Liver (tissue), 9 donors: ENCODE results near the gene TAPBP. TPM values are rescaled to one million over a fixed set of nuclear protein-coding genes. Genes with fewer than 3 reads are reported as not detected.
A peak's percentile ranks its signal among the peaks of the same experiment; 100 is the strongest.

ENCODE experiments used
- DNase-seq: peaks from one replicate; pipeline ENCODE4 v3.0.0-alpha.2; 2017; ENCODE audit warnings: low spot score
- H3K27ac ChIP-seq, 2 donors: one replicate each; pipeline ENCODE4 v1.7.0; 2013; ENCODE audit warnings: inconsistent platforms in 2 of 2, low read length in 2 of 2, control low read depth in 1 of 2, low read depth in 1 of 2, mild to moderate bottlenecking in 1 of 2
- H3K27me3 ChIP-seq, 4 donors: one replicate each; pipeline versions ENCODE4 v1.6.1 to v1.7.0; 2013; ENCODE audit warnings: low read length in 3 of 4, inconsistent platforms in 1 of 4, mild to moderate bottlenecking in 1 of 4, moderate library complexity in 1 of 4; ENCODE audit not compliant: control insufficient read depth in 4 of 4, insufficient read depth in 4 of 4
- H3K36me3 ChIP-seq, 4 donors: one replicate each; pipeline versions ENCODE4 v1.6.1 to v1.7.0; 2013; ENCODE audit warnings: low read length in 3 of 4, mild to moderate bottlenecking in 3 of 4, low read depth in 1 of 4, moderate library complexity in 1 of 4; ENCODE audit not compliant: control insufficient read depth in 4 of 4, insufficient read depth in 3 of 4
- H3K4me1 ChIP-seq, 4 donors: one replicate each; pipeline versions ENCODE4 v1.6.1 to v1.7.0; 2013; ENCODE audit warnings: low read length in 3 of 4, mild to moderate bottlenecking in 3 of 4, moderate library complexity in 1 of 4; ENCODE audit not compliant: control insufficient read depth in 4 of 4, insufficient read depth in 4 of 4
- H3K4me3 ChIP-seq, 3 donors: one replicate each; pipeline versions ENCODE4 v1.6.1 to v1.7.0; 2013; ENCODE audit warnings: low read length in 3 of 3, control low read depth in 1 of 3, low read depth in 1 of 3, mild to moderate bottlenecking in 1 of 3
- H3K9ac ChIP-seq, 2 donors: one replicate each; pipeline ENCODE4 v1.7.0; 2013; ENCODE audit warnings: low read length in 2 of 2, mild to moderate bottlenecking in 2 of 2, moderate library complexity in 2 of 2, control low read depth in 1 of 2, low read depth in 1 of 2
- H3K9me3 ChIP-seq, 4 donors: one replicate each; pipeline versions ENCODE4 v1.6.1 to v1.7.0; 2013; ENCODE audit warnings: low read length in 3 of 4; ENCODE audit not compliant: control insufficient read depth in 4 of 4
- ATF3 ChIP-seq: IDR thresholded peaks from 2 replicates; pipeline ENCODE4 v1.6.1; 2016; ENCODE audit warnings: antibody characterized with exemption
- CTCF ChIP-seq: fragments of 150-350 bp; IDR thresholded peaks from 2 replicates; pipeline ENCODE4 v1.5.1; 2017; ENCODE audit warnings: improper control_type of control experiment, low read depth, low read length; ENCODE audit not compliant: missing input control
- EGR1 ChIP-seq, 2 donors: IDR thresholded peaks; 2 replicates each; pipeline ENCODE4 v1.6.1; 2016 to 2018; ENCODE audit warnings: antibody characterized with exemption in 2 of 2, low read depth in 2 of 2
- FOXA1 ChIP-seq: IDR thresholded peaks from 2 replicates; pipeline ENCODE4 v1.6.1; 2016; ENCODE audit warnings: antibody characterized with exemption
- FOXA2 ChIP-seq: IDR thresholded peaks from 2 replicates; pipeline ENCODE4 v1.6.1; 2016; ENCODE audit warnings: antibody characterized with exemption
- GABPA ChIP-seq, 2 donors: IDR thresholded peaks in 1 of 2; conservative IDR thresholded peaks in 1 of 2; 2 replicates each; pipeline ENCODE4 v1.6.1; 2016; ENCODE audit warnings: antibody characterized with exemption in 2 of 2, mild to moderate bottlenecking in 1 of 2, moderate library complexity in 1 of 2
- HNF4A ChIP-seq, 2 donors: conservative IDR thresholded peaks; 2 replicates each; pipeline ENCODE4 v1.6.1; 2016; ENCODE audit warnings: antibody characterized with exemption in 2 of 2, mild to moderate bottlenecking in 2 of 2
- HNF4G ChIP-seq: IDR thresholded peaks from 2 replicates; pipeline ENCODE4 v1.6.1; 2016; ENCODE audit warnings: antibody characterized with exemption
- JUND ChIP-seq, 2 donors: IDR thresholded peaks; 2 replicates each; pipeline ENCODE4 v1.6.1; 2016; ENCODE audit warnings: antibody characterized with exemption in 2 of 2
- NR2F2 ChIP-seq: IDR thresholded peaks from 2 replicates; pipeline ENCODE4 v1.6.1; 2016; ENCODE audit warnings: antibody characterized with exemption
- RAD21 ChIP-seq, 2 donors: IDR thresholded peaks; 2 replicates each; pipeline ENCODE4 v1.6.1; 2016; ENCODE audit warnings: antibody characterized with exemption in 2 of 2, mild to moderate bottlenecking in 2 of 2
- RXRA ChIP-seq, 2 donors: IDR thresholded peaks; 2 replicates each; pipeline ENCODE4 v1.6.1; 2017 to 2018; ENCODE audit warnings: antibody characterized with exemption in 2 of 2, mild to moderate bottlenecking in 1 of 2
- SP1 ChIP-seq: IDR thresholded peaks from 2 replicates; pipeline ENCODE4 v1.6.1; 2018; ENCODE audit warnings: antibody characterized with exemption, mild to moderate bottlenecking
- TAF1 ChIP-seq: conservative IDR thresholded peaks from 2 replicates; pipeline ENCODE4 v1.6.1; 2016; ENCODE audit warnings: antibody characterized with exemption, mild to moderate bottlenecking
- YY1 ChIP-seq: IDR thresholded peaks from 2 replicates; pipeline ENCODE4 v1.6.1; 2016; ENCODE audit warnings: antibody characterized with exemption, mild to moderate bottlenecking
- WGBS: extraction: QIAGEN DNeasy Blood & Tissue Kit; methylation state at CpG from one replicate; pipeline ENCODE4 v1.1.7; 2013; 5-methylcytosine and 5-hydroxymethylcytosine counted together
- polyA plus RNA-seq, 2 donors: library from polyadenylated mRNA; stranded (reverse) in 1 of 2; unstranded in 1 of 2; fragments of 200-250 nt in 1 of 2; fragments of >200 nt in 1 of 2; fragmentation: Nextera tagmentation in 1 of 2; extraction: Ambion mirVana in 1 of 2; gene quantifications; one replicate each; pipeline versions ENCODE4 v1.2.1 to v1.2.3, GENCODE V29; 2013 to 2015
- total RNA-seq, 2 donors: library from RNA; depleted of rRNA; stranded (reverse); fragments of >200 nt; gene quantifications; one replicate each; pipeline ENCODE4 v1.2.3, GENCODE V29; 2014
- TF ChIP-seq, protein P1 (sequence below): IDR thresholded peaks from 2 replicates; pipeline ENCODE4 v1.6.1; 2016; ENCODE audit warnings: antibody characterized with exemption
- TF ChIP-seq, protein P2 (sequence below): IDR thresholded peaks from 2 replicates; pipeline ENCODE4 v1.6.1; 2016; ENCODE audit warnings: antibody characterized with exemption, mild to moderate bottlenecking
- TF ChIP-seq, protein P3 (sequence below): IDR thresholded peaks from 2 replicates; pipeline ENCODE4 v1.6.1; 2016; ENCODE audit warnings: antibody characterized with exemption
- donor health status: healthy.
- donor health status: healthy.
- donor health status: healthy.
- donor health status: healthy.
- donor health status: healthy.

TAPBP gene
- total and polyA plus RNA-seq, 4 donors, result 47.9 to 74.0 (median 51.0) TPM

DNA sequence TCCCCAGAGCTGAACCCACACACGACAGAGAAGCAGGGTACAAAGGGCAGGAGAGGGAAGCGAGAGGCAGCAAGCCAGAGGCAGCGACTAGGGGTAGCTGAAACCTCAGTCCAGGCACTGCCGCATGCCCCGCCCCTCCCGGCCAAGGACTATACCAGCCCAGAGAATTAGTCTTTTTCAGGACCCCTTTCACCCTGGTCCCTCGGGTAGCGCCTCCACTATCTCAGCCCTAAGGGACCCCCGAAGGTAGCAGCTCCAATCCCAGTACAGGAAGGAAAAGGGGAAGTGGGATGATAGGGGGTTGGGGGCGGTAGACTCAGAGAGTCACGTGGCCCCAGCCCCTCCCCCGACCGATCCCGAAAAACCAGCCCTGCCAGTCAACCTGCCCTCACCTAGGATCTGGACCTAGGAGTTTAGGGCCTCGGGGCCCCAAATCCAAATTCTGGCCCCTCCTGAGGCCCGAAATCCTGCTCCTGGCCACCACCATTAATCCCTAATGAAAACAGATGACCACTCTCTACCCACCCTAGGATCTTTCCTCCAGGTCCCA is 16.4 kb downstream of the TAPBP start:
- 8% methylated on average over 16 of the region's 16 CpGs for WGBS
- H3K27me3 ChIP-seq, result no peaks in the 10 kb centered on the region
- H3K4me1 ChIP-seq, result peaks cover 8 to 30% (median 25%) of the 10 kb centered on the region in 4 donors
- peak overlapping the region; percentile 30 to 58 for H3K9ac ChIP-seq
- peak overlapping the region; percentile 47 to 77 (median 64) for H3K4me3 ChIP-seq
- H3K36me3 ChIP-seq, result peaks cover 3 to 23% (median 15%) of the 10 kb centered on the region in 4 donors
- H3K27ac ChIP-seq, result peak overlapping the region; percentile 95 to 98
- TF ChIP-seq EGR1 (IDR thresholded peaks at IDR 0.05; ENCODE audit: low read depth in 2 of 2) (no peak), FOXA1 (no peak), FOXA2 (no peak), JUND (IDR thresholded peaks at IDR 0.05) (no peak), YY1 (peak; percentile 25), SP1 (peak; percentile 62), ATF3 (no peak), TAF1 (no peak), RXRA (IDR thresholded peaks at IDR 0.05) (no peak), CTCF (no peak), HNF4G (no peak), HNF4A (conservative IDR thresholded peaks at IDR 0.05) (peak; percentile 42 to 66), GABPA (IDR thresholded peaks at IDR 0.05 in 1 of 2, conservative IDR thresholded peaks at IDR 0.05 in 1 of 2) (peak in 1 of 2 donors; percentile 48), NR2F2 (no peak), RAD21 (IDR thresholded peaks at IDR 0.05) (no peak)
- TF ChIP-seq, protein P1, sequence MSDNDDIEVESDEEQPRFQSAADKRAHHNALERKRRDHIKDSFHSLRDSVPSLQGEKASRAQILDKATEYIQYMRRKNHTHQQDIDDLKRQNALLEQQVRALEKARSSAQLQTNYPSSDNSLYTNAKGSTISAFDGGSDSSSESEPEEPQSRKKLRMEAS, result no peak
- TF ChIP-seq, protein P2, sequence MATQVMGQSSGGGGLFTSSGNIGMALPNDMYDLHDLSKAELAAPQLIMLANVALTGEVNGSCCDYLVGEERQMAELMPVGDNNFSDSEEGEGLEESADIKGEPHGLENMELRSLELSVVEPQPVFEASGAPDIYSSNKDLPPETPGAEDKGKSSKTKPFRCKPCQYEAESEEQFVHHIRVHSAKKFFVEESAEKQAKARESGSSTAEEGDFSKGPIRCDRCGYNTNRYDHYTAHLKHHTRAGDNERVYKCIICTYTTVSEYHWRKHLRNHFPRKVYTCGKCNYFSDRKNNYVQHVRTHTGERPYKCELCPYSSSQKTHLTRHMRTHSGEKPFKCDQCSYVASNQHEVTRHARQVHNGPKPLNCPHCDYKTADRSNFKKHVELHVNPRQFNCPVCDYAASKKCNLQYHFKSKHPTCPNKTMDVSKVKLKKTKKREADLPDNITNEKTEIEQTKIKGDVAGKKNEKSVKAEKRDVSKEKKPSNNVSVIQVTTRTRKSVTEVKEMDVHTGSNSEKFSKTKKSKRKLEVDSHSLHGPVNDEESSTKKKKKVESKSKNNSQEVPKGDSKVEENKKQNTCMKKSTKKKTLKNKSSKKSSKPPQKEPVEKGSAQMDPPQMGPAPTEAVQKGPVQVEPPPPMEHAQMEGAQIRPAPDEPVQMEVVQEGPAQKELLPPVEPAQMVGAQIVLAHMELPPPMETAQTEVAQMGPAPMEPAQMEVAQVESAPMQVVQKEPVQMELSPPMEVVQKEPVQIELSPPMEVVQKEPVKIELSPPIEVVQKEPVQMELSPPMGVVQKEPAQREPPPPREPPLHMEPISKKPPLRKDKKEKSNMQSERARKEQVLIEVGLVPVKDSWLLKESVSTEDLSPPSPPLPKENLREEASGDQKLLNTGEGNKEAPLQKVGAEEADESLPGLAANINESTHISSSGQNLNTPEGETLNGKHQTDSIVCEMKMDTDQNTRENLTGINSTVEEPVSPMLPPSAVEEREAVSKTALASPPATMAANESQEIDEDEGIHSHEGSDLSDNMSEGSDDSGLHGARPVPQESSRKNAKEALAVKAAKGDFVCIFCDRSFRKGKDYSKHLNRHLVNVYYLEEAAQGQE, result no peak
- TF ChIP-seq, protein P3, sequence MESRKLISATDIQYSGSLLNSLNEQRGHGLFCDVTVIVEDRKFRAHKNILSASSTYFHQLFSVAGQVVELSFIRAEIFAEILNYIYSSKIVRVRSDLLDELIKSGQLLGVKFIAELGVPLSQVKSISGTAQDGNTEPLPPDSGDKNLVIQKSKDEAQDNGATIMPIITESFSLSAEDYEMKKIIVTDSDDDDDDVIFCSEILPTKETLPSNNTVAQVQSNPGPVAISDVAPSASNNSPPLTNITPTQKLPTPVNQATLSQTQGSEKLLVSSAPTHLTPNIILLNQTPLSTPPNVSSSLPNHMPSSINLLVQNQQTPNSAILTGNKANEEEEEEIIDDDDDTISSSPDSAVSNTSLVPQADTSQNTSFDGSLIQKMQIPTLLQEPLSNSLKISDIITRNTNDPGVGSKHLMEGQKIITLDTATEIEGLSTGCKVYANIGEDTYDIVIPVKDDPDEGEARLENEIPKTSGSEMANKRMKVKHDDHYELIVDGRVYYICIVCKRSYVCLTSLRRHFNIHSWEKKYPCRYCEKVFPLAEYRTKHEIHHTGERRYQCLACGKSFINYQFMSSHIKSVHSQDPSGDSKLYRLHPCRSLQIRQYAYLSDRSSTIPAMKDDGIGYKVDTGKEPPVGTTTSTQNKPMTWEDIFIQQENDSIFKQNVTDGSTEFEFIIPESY, result no peak
- H3K9me3 ChIP-seq, result no peaks in the 10 kb centered on the region
- no peak for DNase-seq
